DND-41 (cell line): ENCODE measurements around the gene SLIT1.

ENCODE experiments used
- ATAC-seq: fragments of 200-7000 bp; cut with Tn5 transposase; 3 replicates; pipeline ENCODE4 v1.9.1; 2021; ENCODE audit warnings: low read depth; ENCODE audit not compliant: insufficient read depth
- DNase-seq: peaks from one replicate; pipeline ENCODE4 v3.0.0-alpha.2; 2020
- H2AFZ ChIP-seq: 2 replicates; pipeline ENCODE4 v1.6.0; 2012; ENCODE audit warnings: low read depth, low read length
- H3K27ac ChIP-seq: 2 replicates; pipeline ENCODE4 v1.5.1; 2012; ENCODE audit warnings: low read length, inconsistent platforms
- H3K27me3 ChIP-seq: fragments of 200-600 bp; sonication (generic); 2 replicates; pipeline ENCODE4 v1.6.0; 2012; ENCODE audit warnings: low read length, mild to moderate bottlenecking, inconsistent platforms; ENCODE audit not compliant: insufficient read depth, poor library complexity
- H3K36me3 ChIP-seq: 2 replicates; pipeline ENCODE4 v1.5.1; 2012; ENCODE audit warnings: low read length, inconsistent platforms; ENCODE audit not compliant: insufficient read depth
- H3K4me1 ChIP-seq: 2 replicates; pipeline ENCODE4 v1.5.1; 2012; ENCODE audit warnings: mild to moderate bottlenecking, low read length; ENCODE audit not compliant: insufficient read depth
- H3K4me2 ChIP-seq: 2 replicates; pipeline ENCODE4 v1.6.0; 2012; ENCODE audit warnings: mild to moderate bottlenecking, moderate library complexity, low read length, inconsistent platforms; ENCODE audit not compliant: insufficient read depth
- H3K4me3 ChIP-seq, 2 experiments: fragments of 200-600 bp in 1 of 2; shearing (Covaris generic) in 1 of 2; 2 replicates each; pipeline ENCODE4 v1.5.1; 2012 to 2016; ENCODE audit warnings: inconsistent platforms in 2 of 2, low read length in 2 of 2, mild to moderate bottlenecking in 2 of 2, low read depth in 1 of 2, moderate library complexity in 1 of 2
- H3K79me2 ChIP-seq: 2 replicates; pipeline ENCODE4 v1.6.0; 2012; ENCODE audit warnings: low read length, inconsistent platforms; ENCODE audit not compliant: insufficient read depth
- H3K9ac ChIP-seq: 2 replicates; pipeline ENCODE4 v1.6.0; 2012; ENCODE audit warnings: low read depth, mild to moderate bottlenecking, inconsistent platforms, low read length, moderate library complexity
- H3K9me3 ChIP-seq: 2 replicates; pipeline ENCODE4 v1.5.1; 2012; ENCODE audit warnings: low read length, moderate library complexity, mild to moderate bottlenecking, inconsistent platforms; ENCODE audit not compliant: insufficient read depth, severe bottlenecking
- H4K20me1 ChIP-seq: 2 replicates; pipeline ENCODE4 v1.6.0; 2012; ENCODE audit warnings: low read length; ENCODE audit not compliant: insufficient read depth
- EZH2 ChIP-seq: IDR thresholded peaks from 3 replicates; pipeline ENCODE4 v1.6.1; 2012; ENCODE audit warnings: borderline replicate concordance, low read depth, mild to moderate bottlenecking, moderate library complexity, low read length, inconsistent platforms; ENCODE audit not compliant: severe bottlenecking
- TF ChIP-seq, protein P1 (sequence below): IDR thresholded peaks from 2 replicates; pipeline ENCODE4 v1.5.1; 2012; ENCODE audit warnings: borderline replicate concordance, low read length, moderate library complexity, mild to moderate bottlenecking; ENCODE audit not compliant: poor library complexity, severe bottlenecking; ENCODE audit errors: extremely low read depth

SLIT1 gene

GRCh38 chr10:97103316-97104080 is 82.3 kb downstream of the SLIT1 start:
- H3K27me3 ChIP-seq: peaks cover 5% of the 10 kb centered on the region
- H3K4me2 ChIP-seq: no peak overlapping the region
- peaks cover 5% of the 10 kb centered on the region for H4K20me1 ChIP-seq
- no peak overlapping the region for H3K27ac ChIP-seq
- no peak overlapping the region for H3K9ac ChIP-seq
- no peak for ATAC-seq
- H2AFZ ChIP-seq: no peak overlapping the region
- no peak overlapping the region for H3K4me3 ChIP-seq
- no peaks in the 10 kb centered on the region for H3K36me3 ChIP-seq
- no peaks in the 10 kb centered on the region for H3K4me1 ChIP-seq
- no peak for DNase-seq
- no peaks in the 10 kb centered on the region for H3K9me3 ChIP-seq
- TF ChIP-seq, protein P1, sequence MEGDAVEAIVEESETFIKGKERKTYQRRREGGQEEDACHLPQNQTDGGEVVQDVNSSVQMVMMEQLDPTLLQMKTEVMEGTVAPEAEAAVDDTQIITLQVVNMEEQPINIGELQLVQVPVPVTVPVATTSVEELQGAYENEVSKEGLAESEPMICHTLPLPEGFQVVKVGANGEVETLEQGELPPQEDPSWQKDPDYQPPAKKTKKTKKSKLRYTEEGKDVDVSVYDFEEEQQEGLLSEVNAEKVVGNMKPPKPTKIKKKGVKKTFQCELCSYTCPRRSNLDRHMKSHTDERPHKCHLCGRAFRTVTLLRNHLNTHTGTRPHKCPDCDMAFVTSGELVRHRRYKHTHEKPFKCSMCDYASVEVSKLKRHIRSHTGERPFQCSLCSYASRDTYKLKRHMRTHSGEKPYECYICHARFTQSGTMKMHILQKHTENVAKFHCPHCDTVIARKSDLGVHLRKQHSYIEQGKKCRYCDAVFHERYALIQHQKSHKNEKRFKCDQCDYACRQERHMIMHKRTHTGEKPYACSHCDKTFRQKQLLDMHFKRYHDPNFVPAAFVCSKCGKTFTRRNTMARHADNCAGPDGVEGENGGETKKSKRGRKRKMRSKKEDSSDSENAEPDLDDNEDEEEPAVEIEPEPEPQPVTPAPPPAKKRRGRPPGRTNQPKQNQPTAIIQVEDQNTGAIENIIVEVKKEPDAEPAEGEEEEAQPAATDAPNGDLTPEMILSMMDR: no peak
- TF ChIP-seq EZH2: no peak
- H3K79me2 ChIP-seq: no peaks in the 10 kb centered on the region

DNA sequence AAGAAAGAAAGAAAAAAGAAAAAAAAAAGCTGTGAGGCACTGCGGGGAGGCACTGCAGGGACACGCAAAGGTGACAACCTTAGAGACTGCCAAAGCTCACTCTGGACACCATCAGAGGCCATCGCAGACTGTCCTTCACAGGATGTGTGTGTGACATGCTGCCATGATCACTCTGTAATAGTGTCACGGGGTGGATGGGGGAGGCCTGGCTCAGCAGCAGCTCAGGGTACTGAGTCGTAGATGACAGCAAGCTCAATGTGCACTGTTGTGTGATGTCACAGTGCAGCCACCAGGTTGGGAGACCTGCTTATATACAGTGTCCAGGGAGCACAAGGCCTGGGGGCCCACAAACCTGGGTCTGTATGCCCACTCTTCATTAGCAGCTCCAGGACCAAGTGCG is 83.3 kb downstream of the SLIT1 start:
- Histone ChIP-seq H2AFZ (no peak overlapping the region), H3K27me3 (peaks cover 12% of the 10 kb centered on the region), H3K9ac (no peak overlapping the region), H3K4me3 (no peak overlapping the region), H3K9me3 (no peaks in the 10 kb centered on the region), H3K4me1 (no peaks in the 10 kb centered on the region), H3K27ac (no peak overlapping the region), H3K36me3 (no peaks in the 10 kb centered on the region), H3K79me2 (no peaks in the 10 kb centered on the region), H4K20me1 (peaks cover 8% of the 10 kb centered on the region; the same call in 1 of the 2 replicates), H3K4me2 (no peak overlapping the region)
- ATAC-seq (no peak), DNase-seq (no peak)
- TF ChIP-seq, protein P1: no peak

- Histone ChIP-seq H3K4me3 (no peak overlapping the region), H3K9me3 (no peaks in the 10 kb centered on the region), H3K4me1 (peaks cover 9% of the 10 kb centered on the region; the same call in 1 of the 2 replicates), H3K27me3 (peaks cover 23% of the 10 kb centered on the region), H4K20me1 (peaks cover 11% of the 10 kb centered on the region; the same call in 1 of the 2 replicates), H3K27ac (no peak overlapping the region), H3K4me2 (no peak overlapping the region), H3K79me2 (no peaks in the 10 kb centered on the region), H3K36me3 (no peaks in the 10 kb centered on the region), H3K9ac (no peak overlapping the region), H2AFZ (no peak overlapping the region)
- TF ChIP-seq EZH2: no peak
- TF ChIP-seq, protein P1: no peak
- ATAC-seq (no peak), DNase-seq (no peak)
These were observed 84.4 kb downstream of the SLIT1 start for GRCh38 chr10:97101166-97101940.
